SH-SY5Y (cell line): ENCODE measurements around the gene IZUMO1.

Experiments used
- GATA2 ChIP-seq: IDR thresholded peaks from 2 replicates; pipeline ENCODE4 v1.6.1; 2011; ENCODE audit warnings: mild to moderate bottlenecking, low read depth, low read length
- GATA3 ChIP-seq: IDR thresholded peaks from 2 replicates; pipeline ENCODE4 v1.6.1; 2011; ENCODE audit warnings: low read depth, mild to moderate bottlenecking, low read length, moderate library complexity

Gene IZUMO1

DNA sequence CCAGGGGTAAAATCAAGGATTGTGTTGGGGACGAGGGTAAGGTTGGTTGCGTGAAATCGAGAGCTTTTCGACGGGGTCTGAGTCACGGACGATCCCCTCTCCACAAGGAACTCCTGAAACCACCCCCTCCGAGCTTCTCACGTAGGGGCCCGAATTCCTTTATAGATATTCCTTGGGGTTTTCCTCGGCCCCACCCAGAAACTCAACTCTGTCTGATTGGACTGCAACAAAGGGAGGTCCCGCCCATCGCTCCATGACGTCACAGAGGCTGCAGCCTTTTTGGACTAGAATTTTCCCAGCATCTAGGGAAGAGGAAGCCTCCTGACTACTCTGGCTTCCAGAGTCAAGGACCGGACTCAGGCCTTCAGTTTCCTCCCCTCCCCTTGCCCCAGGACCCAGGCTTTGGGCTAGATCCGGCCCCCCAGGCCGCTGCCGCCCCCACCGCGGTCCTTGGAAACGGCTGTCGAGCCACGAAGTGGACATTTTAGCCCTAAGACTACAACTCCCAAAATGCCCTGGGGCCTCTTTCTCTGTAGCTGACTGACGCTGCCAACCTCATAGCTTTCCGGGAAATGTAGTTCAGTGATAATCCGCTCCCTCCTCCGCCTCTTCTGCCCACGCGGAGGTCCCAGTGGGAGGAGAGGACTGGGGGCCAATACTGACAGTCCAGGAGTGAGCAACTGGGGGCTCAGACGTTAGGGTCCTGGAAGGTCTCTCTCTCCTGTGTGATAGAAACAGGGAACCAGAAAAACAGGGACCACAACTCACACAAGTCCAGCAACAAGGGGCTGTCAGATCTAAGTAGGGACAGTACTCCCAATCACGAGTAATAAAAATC lies at the start of gene IZUMO1:
Gene IZUMO1 (minus strand): TSS at position 172 of the 838 bp plus-strand sequence. CDS start 1,050 bp downstream, outside the sequence.
- no peak for TF ChIP-seq GATA3
- no peak for TF ChIP-seq GATA2

GRCh38 chr19:48795685-48796070 lies 49.0 kb upstream of the IZUMO1 start:
- TF ChIP-seq GATA3 (no peak), GATA2 (no peak)

- no peak for TF ChIP-seq GATA3
- TF ChIP-seq GATA2, result no peak
These were observed 48.5 kb upstream of the IZUMO1 start for GRCh38 chr19:48795055-48795684.

DNA sequence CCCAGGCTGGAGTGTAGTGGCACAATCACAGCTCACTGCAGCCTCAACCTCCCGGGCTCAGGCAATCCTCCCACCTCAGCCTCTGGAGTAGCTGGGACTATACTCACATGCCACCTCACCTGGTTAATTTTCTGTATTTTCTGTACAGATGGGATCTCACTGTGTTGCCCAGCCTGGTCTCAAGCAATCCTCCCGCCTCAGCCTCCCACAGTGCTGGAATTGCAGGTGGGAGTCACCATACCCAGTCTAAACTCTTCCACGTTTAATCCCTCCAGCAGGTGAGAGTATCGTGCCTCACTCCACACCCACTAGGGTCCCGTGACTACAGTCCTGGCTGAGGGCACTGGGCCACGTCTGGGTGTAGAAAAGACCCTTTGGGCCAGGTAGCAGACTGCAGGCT lies 47.6 kb upstream of the IZUMO1 start:
- TF ChIP-seq GATA2 (no peak), GATA3 (no peak)

GRCh38 chr19:48793271-48793670 lies 46.6 kb upstream of the IZUMO1 start:
- no peak for TF ChIP-seq GATA2
- TF ChIP-seq GATA3, result no peak

GRCh38 chr19:48784527-48784926 lies 37.8 kb upstream of the IZUMO1 start:
- TF ChIP-seq GATA2, result no peak
- no peak for TF ChIP-seq GATA3

DNA sequence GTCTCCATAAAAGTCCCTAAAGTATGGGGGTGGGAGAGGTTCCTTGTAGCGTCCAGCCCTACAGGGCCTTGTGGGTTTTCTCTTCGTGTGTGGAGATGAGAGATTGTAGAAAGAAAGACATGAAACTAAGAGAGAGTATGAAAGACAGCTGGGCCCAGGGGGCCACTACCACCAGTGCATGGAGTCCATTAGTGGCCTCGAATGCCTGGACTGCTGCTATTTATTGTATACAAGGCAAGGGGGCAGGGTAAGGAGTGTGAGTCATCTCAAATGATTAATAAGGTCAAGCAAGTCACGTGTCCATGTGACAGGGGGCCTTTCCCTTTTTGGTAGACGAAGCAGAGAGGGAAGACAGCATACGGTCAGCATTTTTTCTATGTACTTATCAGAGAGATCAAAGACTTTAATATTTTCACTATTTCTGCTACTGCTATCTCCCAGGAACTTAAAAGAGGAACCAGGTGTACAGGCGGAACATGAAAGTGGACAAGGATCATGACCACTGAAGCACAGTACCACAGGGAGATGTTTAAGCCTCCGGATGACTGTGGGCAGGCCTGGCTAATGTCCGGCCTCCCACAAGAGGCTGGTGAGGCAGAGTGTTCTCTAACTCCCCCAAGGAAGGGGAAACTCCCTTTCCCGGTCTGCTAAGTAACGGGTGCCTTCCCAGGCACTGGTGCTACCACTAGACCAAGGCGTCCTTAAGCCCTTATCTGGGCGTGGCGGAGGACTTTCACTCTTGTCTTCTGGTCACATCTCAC lies 34.1 kb upstream of the IZUMO1 start:
- no peak for TF ChIP-seq GATA2
- no peak for TF ChIP-seq GATA3

- no peak for TF ChIP-seq GATA2
- TF ChIP-seq GATA3, result no peak
These were observed 32.9 kb upstream of the IZUMO1 start for GRCh38 chr19:48779636-48780035.

DNA sequence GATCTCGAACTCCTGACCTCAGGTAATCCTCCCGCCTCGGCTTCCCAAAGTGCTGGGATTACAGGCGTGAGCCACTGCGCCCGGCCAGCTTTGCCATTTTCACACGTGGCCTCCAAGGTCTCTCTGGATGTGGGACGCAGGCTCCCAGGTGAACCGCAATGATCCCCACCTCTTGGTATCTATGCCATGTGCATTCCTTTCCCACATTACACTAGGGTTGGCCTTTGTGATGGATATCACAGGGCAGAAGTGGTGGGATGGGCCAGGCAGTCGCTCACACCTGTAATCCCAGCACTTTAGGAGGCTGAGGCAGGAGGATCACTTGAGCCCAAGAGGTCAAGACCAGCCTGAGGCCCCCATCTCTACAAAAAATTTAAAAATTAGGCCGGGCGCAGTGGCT lies 31.0 kb upstream of the IZUMO1 start:
- TF ChIP-seq GATA2, result no peak
- TF ChIP-seq GATA3, result no peak

DNA sequence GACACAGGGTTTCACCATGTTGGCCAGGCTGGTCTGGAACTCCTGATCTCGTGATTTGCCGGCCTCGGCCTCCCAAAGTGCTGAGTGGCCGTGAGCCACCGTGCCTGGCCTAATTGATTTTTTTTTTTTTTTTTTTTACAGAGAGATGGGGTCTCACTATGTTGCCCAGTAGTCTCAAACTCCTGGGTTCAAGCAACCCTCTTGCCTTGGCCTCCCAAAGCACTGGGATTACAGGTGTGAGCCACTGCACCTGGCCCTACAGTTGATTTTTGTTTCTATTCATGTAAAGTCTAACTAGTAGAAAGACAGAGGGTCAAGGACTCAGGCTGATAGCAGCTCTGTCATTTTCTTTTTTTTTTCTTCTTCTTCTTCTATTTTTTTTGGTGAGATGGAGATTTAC lies 30.4 kb upstream of the IZUMO1 start:
- no peak for TF ChIP-seq GATA2
- no peak for TF ChIP-seq GATA3

GRCh38 chr19:48772503-48772953 lies 25.8 kb upstream of the IZUMO1 start:
- no peak for TF ChIP-seq GATA2
- TF ChIP-seq GATA3, result no peak

- TF ChIP-seq GATA2 (no peak), GATA3 (no peak)
These were observed 24.2 kb upstream of the IZUMO1 start for GRCh38 chr19:48770734-48771472.

GRCh38 chr19:48770266-48770665 lies 23.6 kb upstream of the IZUMO1 start:
- no peak for TF ChIP-seq GATA3
- no peak for TF ChIP-seq GATA2
